Measurements from ENCODE around the gene HOXC9.

- TF ChIP-seq CTCF (IDR thresholded peaks at IDR 0.05; ENCODE audit: insufficient read depth, low read length, poor library complexity, severe bottlenecking) (no peak), EZH2phosphoT487 (conservative IDR thresholded peaks at IDR 0.05; ENCODE audit: low read length) (no peak)
Observed at GRCh38 chr12:54052438-54053002, 52.6 kb downstream of the HOXC9 start.
